ENCODE data around the gene SYTL5. TPM values are rescaled to one million over a fixed set of nuclear protein-coding genes. Genes with fewer than 3 reads are reported as not detected.

Gene SYTL5
- total RNA-seq, 1 experiment from 2014 or later, result 0.26 TPM

GRCh38 chrX:37997096-37997495 lies 9.3 kb upstream of the SYTL5 start:
- peaks cover 10% of the 10 kb centered on the region; the same call in 1 of the 2 replicates for H3K4me1 ChIP-seq (replicated peaks)

GRCh38 chrX:37998586-37999262 lies 7.6 kb upstream of the SYTL5 start:
- DNase-seq (ENCODE audit: low read depth in 1 of 2, low spot score in 2 of 2), result peak in 1 of 2 experiments; percentile 22
- Histone ChIP-seq H3K27me3 (replicated peaks) (no peaks in the 10 kb centered on the region), H3K4me1 (replicated peaks) (peaks cover 10% of the 10 kb centered on the region; the same call in 1 of the 2 replicates), H3K27ac (no peak overlapping the region), H3K9me3 (replicated peaks) (no peaks in the 10 kb centered on the region), H3K4me3 (no peak overlapping the region), H3K36me3 (no peaks in the 10 kb centered on the region)

More at GRCh38 chrX:37997096-37997495, 9.3 kb upstream of the SYTL5 start:
- Histone ChIP-seq H3K36me3 (no peaks in the 10 kb centered on the region), H3K27ac (no peak overlapping the region), H3K9me3 (replicated peaks) (no peaks in the 10 kb centered on the region), H3K4me3 (no peak overlapping the region), H3K27me3 (replicated peaks) (no peaks in the 10 kb centered on the region)
- no peak for DNase-seq (ENCODE audit: low read depth in 1 of 2, low spot score in 2 of 2)

GRCh38 chrX:38000706-38001105 lies 5.6 kb upstream of the SYTL5 start:
- H3K27ac ChIP-seq, result no peak overlapping the region
- H3K4me1 ChIP-seq (replicated peaks), result peaks cover 10% of the 10 kb centered on the region; the same call in 1 of the 2 replicates
- H3K4me3 ChIP-seq, result no peak overlapping the region
- no peaks in the 10 kb centered on the region for H3K9me3 ChIP-seq (replicated peaks)
- H3K27me3 ChIP-seq (replicated peaks), result no peaks in the 10 kb centered on the region
- H3K36me3 ChIP-seq, result no peaks in the 10 kb centered on the region
- no peak for DNase-seq (ENCODE audit: low read depth in 1 of 2, low spot score in 2 of 2)

- Histone ChIP-seq H3K4me1 (replicated peaks) (peaks cover 2% of the 10 kb centered on the region; the same call in 1 of the 2 replicates), H3K4me3 (no peak overlapping the region), H3K27me3 (replicated peaks) (no peaks in the 10 kb centered on the region), H3K9me3 (replicated peaks) (no peaks in the 10 kb centered on the region), H3K36me3 (no peaks in the 10 kb centered on the region), H3K27ac (no peak overlapping the region)
- no peak for DNase-seq (ENCODE audit: low read depth in 1 of 2, low spot score in 2 of 2)
Observed at GRCh38 chrX:38004046-38004445, 2.3 kb upstream of the SYTL5 start.

GRCh38 chrX:38006778-38007177 lies 425 bp downstream of the SYTL5 start:
- H3K36me3 ChIP-seq, result no peaks in the 10 kb centered on the region
- H3K27me3 ChIP-seq (replicated peaks), result no peaks in the 10 kb centered on the region
- H3K4me3 ChIP-seq, result no peak overlapping the region
- no peak overlapping the region for H3K27ac ChIP-seq
- H3K9me3 ChIP-seq (replicated peaks), result no peaks in the 10 kb centered on the region
- no peak for DNase-seq (ENCODE audit: low read depth in 1 of 2, low spot score in 2 of 2)
- no peaks in the 10 kb centered on the region for H3K4me1 ChIP-seq (replicated peaks)

- no peak for DNase-seq (ENCODE audit: low read depth in 1 of 2, low spot score in 2 of 2)
Observed at GRCh38 chrX:38008658-38009057, 2.3 kb downstream of the SYTL5 start.

GRCh38 chrX:38009641-38010040 lies 3.3 kb downstream of the SYTL5 start:
- no peak overlapping the region for H3K4me3 ChIP-seq
- no peaks in the 10 kb centered on the region for H3K27me3 ChIP-seq (replicated peaks)
- H3K9me3 ChIP-seq (replicated peaks), result no peaks in the 10 kb centered on the region
- no peak overlapping the region for H3K27ac ChIP-seq
- no peaks in the 10 kb centered on the region for H3K4me1 ChIP-seq (replicated peaks)
- DNase-seq (ENCODE audit: low read depth in 1 of 2, low spot score in 2 of 2), result no peak
- no peaks in the 10 kb centered on the region for H3K36me3 ChIP-seq

More at GRCh38 chrX:38008658-38009057, 2.3 kb downstream of the SYTL5 start:
- no peaks in the 10 kb centered on the region for H3K9me3 ChIP-seq (replicated peaks)
- H3K4me3 ChIP-seq, result no peak overlapping the region
- no peaks in the 10 kb centered on the region for H3K36me3 ChIP-seq
- H3K27ac ChIP-seq, result no peak overlapping the region
- no peaks in the 10 kb centered on the region for H3K4me1 ChIP-seq (replicated peaks)
- no peaks in the 10 kb centered on the region for H3K27me3 ChIP-seq (replicated peaks)

- no peaks in the 10 kb centered on the region for H3K27me3 ChIP-seq (replicated peaks)
- H3K4me1 ChIP-seq (replicated peaks), result peaks cover 7% of the 10 kb centered on the region
- H3K4me3 ChIP-seq, result no peak overlapping the region
- no peaks in the 10 kb centered on the region for H3K9me3 ChIP-seq (replicated peaks)
- peak overlapping the region; percentile 62 for H3K27ac ChIP-seq
- peak in 1 of 2 experiments; percentile 5 for DNase-seq (ENCODE audit: low read depth in 1 of 2, low spot score in 2 of 2)
- H3K36me3 ChIP-seq, result no peaks in the 10 kb centered on the region
Observed at GRCh38 chrX:38018766-38019425, 12.5 kb downstream of the SYTL5 start.

- Histone ChIP-seq H3K9me3 (replicated peaks) (no peaks in the 10 kb centered on the region), H3K27ac (no peak overlapping the region), H3K4me3 (no peak overlapping the region), H3K36me3 (no peaks in the 10 kb centered on the region), H3K4me1 (replicated peaks) (no peaks in the 10 kb centered on the region), H3K27me3 (replicated peaks) (no peaks in the 10 kb centered on the region)
- DNase-seq (ENCODE audit: low read depth in 1 of 2, low spot score in 2 of 2), result no peak
Observed at GRCh38 chrX:38028300-38028699, 21.9 kb downstream of the SYTL5 start.

GRCh38 chrX:38036466-38036865 lies 30.1 kb downstream of the SYTL5 start:
- no peak overlapping the region for H3K27ac ChIP-seq
- no peaks in the 10 kb centered on the region for H3K36me3 ChIP-seq
- DNase-seq (ENCODE audit: low read depth in 1 of 2, low spot score in 2 of 2), result peak in 1 of 2 experiments; percentile 8
- no peaks in the 10 kb centered on the region for H3K27me3 ChIP-seq (replicated peaks)
- H3K4me1 ChIP-seq (replicated peaks), result no peaks in the 10 kb centered on the region; the same call in 1 of the 2 replicates
- no peaks in the 10 kb centered on the region for H3K9me3 ChIP-seq (replicated peaks)
- no peak overlapping the region for H3K4me3 ChIP-seq

GRCh38 chrX:38038501-38038900 lies 32.1 kb downstream of the SYTL5 start:
- Histone ChIP-seq H3K9me3 (replicated peaks) (no peaks in the 10 kb centered on the region), H3K36me3 (no peaks in the 10 kb centered on the region), H3K4me3 (no peak overlapping the region), H3K4me1 (replicated peaks) (no peaks in the 10 kb centered on the region; the same call in 1 of the 2 replicates), H3K27ac (no peak overlapping the region), H3K27me3 (replicated peaks) (no peaks in the 10 kb centered on the region)
- DNase-seq (ENCODE audit: low read depth in 1 of 2, low spot score in 2 of 2), result no peak

GRCh38 chrX:38041237-38041636 lies 34.9 kb downstream of the SYTL5 start:
- H3K4me3 ChIP-seq, result no peak overlapping the region
- no peaks in the 10 kb centered on the region; the same call in 1 of the 2 replicates for H3K4me1 ChIP-seq (replicated peaks)
- H3K36me3 ChIP-seq, result no peaks in the 10 kb centered on the region
- H3K27ac ChIP-seq, result no peak overlapping the region
- no peak for DNase-seq (ENCODE audit: low read depth in 1 of 2, low spot score in 2 of 2)
- H3K27me3 ChIP-seq (replicated peaks), result no peaks in the 10 kb centered on the region
- H3K9me3 ChIP-seq (replicated peaks), result no peaks in the 10 kb centered on the region

GRCh38 chrX:38044701-38045100 lies 38.3 kb downstream of the SYTL5 start:
- Histone ChIP-seq H3K27me3 (replicated peaks) (no peaks in the 10 kb centered on the region), H3K4me3 (no peak overlapping the region), H3K36me3 (no peaks in the 10 kb centered on the region), H3K27ac (no peak overlapping the region), H3K9me3 (replicated peaks) (no peaks in the 10 kb centered on the region), H3K4me1 (replicated peaks) (no peaks in the 10 kb centered on the region)
- no peak for DNase-seq (ENCODE audit: low read depth in 1 of 2, low spot score in 2 of 2)

- no peaks in the 10 kb centered on the region for H3K9me3 ChIP-seq (replicated peaks)
- H3K27me3 ChIP-seq (replicated peaks), result no peaks in the 10 kb centered on the region
- no peaks in the 10 kb centered on the region for H3K36me3 ChIP-seq
- DNase-seq (ENCODE audit: low read depth in 1 of 2, low spot score in 2 of 2), result no peak
- no peak overlapping the region for H3K27ac ChIP-seq
- H3K4me1 ChIP-seq (replicated peaks), result no peaks in the 10 kb centered on the region
- no peak overlapping the region for H3K4me3 ChIP-seq
Observed at GRCh38 chrX:38045538-38046096, 39.3 kb downstream of the SYTL5 start.
